ENCODE measurements around the gene NLGN2. TPM values are rescaled to one million over a fixed set of nuclear protein-coding genes. Genes with fewer than 3 reads are reported as not detected.

The NLGN2 gene
- total and polyA plus RNA-seq, 2 of the 8 experiments (the other 6 are each of a cell fraction or from before 2014, with no cell fraction given) = 21.2 to 62.8 TPM

GRCh38 chr17:7445619-7445968, 37.9 kb downstream of the NLGN2 start:
- Histone ChIP-seq H3K23ac (ENCODE audit: insufficient read length) (no peak overlapping the region), H3K79me2 (ENCODE audit: control insufficient read depth in 1 of 2, insufficient read depth in 2 of 2, low read length in 2 of 2) (no peaks in the 10 kb centered on the region), H2BK120ac (replicated peaks; ENCODE audit: low read depth, low read length) (no peak overlapping the region), H3K4me3 (ENCODE audit: extremely low read depth in 1 of 4, insufficient read depth in 2 of 4, low read depth in 3 of 4, low read length in 4 of 4) (peak overlapping the region; percentile 39 to 73 (median 66)), H3K4me2 (ENCODE audit: insufficient read depth in 1 of 2, low read depth in 2 of 2, low read length in 2 of 2) (peak overlapping the region; percentile 71 to 77), H4K8ac (ENCODE audit: extremely low read depth, insufficient read depth, low read length) (no peak overlapping the region), H2BK12ac (ENCODE audit: low read depth, low read length) (peak overlapping the region; percentile 84; the same call in 1 of the 2 replicates), H2BK20ac (ENCODE audit: low read length) (peak overlapping the region; percentile 48; the same call in 1 of the 2 replicates), H2BK5ac (ENCODE audit: low read depth, low read length) (peak overlapping the region; percentile 90; the same call in 1 of the 2 replicates), H4K5ac (ENCODE audit: insufficient read length, low read depth, low read length) (peak overlapping the region; percentile 96), H3K14ac (ENCODE audit: insufficient read length) (no peak overlapping the region), H3K27me3 (replicated peaks in 1 of 4; ENCODE audit: control insufficient read depth in 3 of 4, extremely low read depth in 1 of 4, insufficient read depth in 3 of 4, low read length in 3 of 4) (peaks cover 0 to 8% (median 6%) of the 10 kb centered on the region in 4 experiments; a peak in 6 of 7 replicates), H3K27ac (ENCODE audit: low read depth, low read length) (peak overlapping the region; percentile 47; the same call in 1 of the 2 replicates), H3K36me3 (ENCODE audit: control insufficient read depth in 2 of 4, insufficient read depth in 4 of 4, low read length in 3 of 4) (no peaks in the 10 kb centered on the region; a peak in 1 of 8 replicates), H3K9ac (replicated peaks in 1 of 4; ENCODE audit: extremely low read depth in 1 of 4, low read depth in 3 of 4, low read length in 3 of 4) (peak overlapping the region in 3 of 4 experiments; percentile 9 to 72 (median 29); a peak in 3 of 7 replicates), H3K56ac (replicated peaks; ENCODE audit: insufficient read length, low read depth, low read length) (peak overlapping the region; percentile 64), H3K18ac (ENCODE audit: extremely low read depth, low read length) (peak overlapping the region; percentile 99), H3K23me2 (ENCODE audit: low read depth, low read length) (peaks cover 10% of the 10 kb centered on the region; the same call in 1 of the 2 replicates), H2AFZ (ENCODE audit: low read length) (no peak overlapping the region; the same call in 1 of the 2 replicates), H3K9me3 (ENCODE audit: insufficient read depth in 2 of 2, low read depth in 1 of 2, low read length in 1 of 2) (no peaks in the 10 kb centered on the region), H3K4ac (replicated peaks; ENCODE audit: insufficient read length, low read depth, low read length) (no peak overlapping the region), H4K91ac (replicated peaks; ENCODE audit: insufficient read length, low read length) (peak overlapping the region; percentile 97), H3K4me1 (replicated peaks in 1 of 4; ENCODE audit: control insufficient read depth in 3 of 4, insufficient read depth in 4 of 4, low read length in 3 of 4) (peaks cover 3 to 17% (median 13%) of the 10 kb centered on the region in 4 experiments), H4K20me1 (replicated peaks in 1 of 2; ENCODE audit: control insufficient read depth in 1 of 2, insufficient read depth in 2 of 2, low read length in 2 of 2) (no peaks in the 10 kb centered on the region), H2BK15ac (ENCODE audit: low read length) (0 out of 2 replicates have a peak overlapping the region, but pooled peaks have one; percentile 72), H3K79me1 (ENCODE audit: low read depth, low read length) (no peaks in the 10 kb centered on the region), H2AK5ac (ENCODE audit: low read depth, low read length) (no peak overlapping the region)
- 5% methylated on average over 12 of the region's 16 CpGs; no CpG with 5 or more reads in 1 of the 2 experiments for WGBS, 2 experiments (ENCODE audit: extremely low coverage in 1 of 2, insufficient coverage in 1 of 2, insufficient read length in 1 of 2, insufficient replicate concordance in 2 of 2, low coverage in 1 of 2, low lambda C conversion rate in 2 of 2, missing lambda C conversion rate in 1 of 2)
- FAIRE-seq (peak; percentile 60), DNase-seq (ENCODE audit: low read depth in 1 of 2, low spot score in 2 of 2) (peak in 1 of 2 experiments; percentile 80)
- ChIA-PET POLR2A (ENCODE audit: partially characterized antibody) (interaction anchor here (0.7 to 15.5 kb wide), 8 partner anchors 9 to 116 kb away, joined by 3 to 339 read pairs (median 8); partner anchors contain the start of genes NEURL4, POLR2A, SLC35G6 and TMEM102), CTCF (ENCODE audit: partially characterized antibody) (interaction anchor here (0.6 to 5.4 kb wide), 14 partner anchors 8 to 138 kb away, joined by 3 to 26 read pairs (median 3); partner anchors contain the start of genes TMEM102 and TMEM95)
- TF ChIP-seq KDM4A (IDR thresholded peaks at IDR 0.05; ENCODE audit: low read depth, low read length, severe bottlenecking) (peak; percentile 17), BRCA1 (IDR thresholded peaks at IDR 0.05; ENCODE audit: low read depth, low read length) (no peak), KDM5A (IDR thresholded peaks at IDR 0.05; ENCODE audit: low read length) (no peak), USF2 (IDR thresholded peaks at IDR 0.05; ENCODE audit: low read length) (no peak), TAF1 (IDR thresholded peaks at IDR 0.05; ENCODE audit: low read depth, low read length) (peak; percentile 28; the same call in 1 of the 2 replicates), TBP (IDR thresholded peaks at IDR 0.05; ENCODE audit: low read depth, low read length) (0 out of 2 replicates have a peak, but pooled peaks have one; percentile 12), HDAC6 (IDR thresholded peaks at IDR 0.05; ENCODE audit: low read depth, low read length) (no peak), POLR2A (IDR thresholded peaks at IDR 0.05; ENCODE audit: control extremely low read depth in 1 of 2, low read depth in 2 of 2, low read length in 2 of 2) (no peak), SIRT6 (IDR thresholded peaks at IDR 0.05; ENCODE audit: low read length) (no peak), BACH1 (IDR thresholded peaks at IDR 0.05; ENCODE audit: low read length) (no peak), E2F6 (IDR thresholded peaks at IDR 0.05) (no peak), RAD21 (IDR thresholded peaks at IDR 0.05 in 1 of 2, conservative IDR thresholded peaks at IDR 0.05 in 1 of 2; ENCODE audit: low read depth in 2 of 2, low read length in 2 of 2) (no peak)
